ENCODE data around the gene FBXL4. TPM values are rescaled to one million over a fixed set of nuclear protein-coding genes. Genes with fewer than 3 reads are reported as not detected.

The FBXL4 gene
- total RNA-seq, 4 donors from 2014 or later = 33.1 to 49.9 (median 42.8) TPM

DNA sequence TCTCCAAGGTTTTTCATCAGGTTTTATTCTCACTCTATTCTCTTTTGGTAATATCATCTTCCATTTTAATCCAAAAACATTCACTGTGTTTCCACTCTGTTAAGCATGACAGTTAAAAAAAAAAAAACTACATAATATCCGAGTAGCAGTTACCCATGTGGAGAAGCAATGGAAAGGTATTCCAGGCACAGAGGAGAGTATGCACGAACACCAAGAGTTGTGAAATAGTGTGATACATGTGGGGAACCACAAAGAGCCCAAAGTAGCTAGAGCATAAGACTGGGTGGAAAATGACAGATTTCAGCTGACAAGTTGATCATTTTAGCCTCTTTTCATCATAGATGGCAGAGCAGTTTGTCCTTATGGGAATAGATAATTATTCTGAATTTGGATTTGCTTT lies 19.9 kb upstream of the FBXL4 start:
- WGBS, 2 donors = 83 to 89% methylated on average over 2 of the region's 2 CpGs
- no peaks in the 10 kb centered on the region for H3K9me3 ChIP-seq
- no peaks in the 10 kb centered on the region for H3K36me3 ChIP-seq
- no peak for TF ChIP-seq POLR2A (IDR thresholded peaks at IDR 0.05)
- TF ChIP-seq, protein P1, sequence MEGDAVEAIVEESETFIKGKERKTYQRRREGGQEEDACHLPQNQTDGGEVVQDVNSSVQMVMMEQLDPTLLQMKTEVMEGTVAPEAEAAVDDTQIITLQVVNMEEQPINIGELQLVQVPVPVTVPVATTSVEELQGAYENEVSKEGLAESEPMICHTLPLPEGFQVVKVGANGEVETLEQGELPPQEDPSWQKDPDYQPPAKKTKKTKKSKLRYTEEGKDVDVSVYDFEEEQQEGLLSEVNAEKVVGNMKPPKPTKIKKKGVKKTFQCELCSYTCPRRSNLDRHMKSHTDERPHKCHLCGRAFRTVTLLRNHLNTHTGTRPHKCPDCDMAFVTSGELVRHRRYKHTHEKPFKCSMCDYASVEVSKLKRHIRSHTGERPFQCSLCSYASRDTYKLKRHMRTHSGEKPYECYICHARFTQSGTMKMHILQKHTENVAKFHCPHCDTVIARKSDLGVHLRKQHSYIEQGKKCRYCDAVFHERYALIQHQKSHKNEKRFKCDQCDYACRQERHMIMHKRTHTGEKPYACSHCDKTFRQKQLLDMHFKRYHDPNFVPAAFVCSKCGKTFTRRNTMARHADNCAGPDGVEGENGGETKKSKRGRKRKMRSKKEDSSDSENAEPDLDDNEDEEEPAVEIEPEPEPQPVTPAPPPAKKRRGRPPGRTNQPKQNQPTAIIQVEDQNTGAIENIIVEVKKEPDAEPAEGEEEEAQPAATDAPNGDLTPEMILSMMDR (IDR thresholded peaks at IDR 0.05) = no peak
- no peak overlapping the region for H3K4me3 ChIP-seq (replicated peaks in 1 of 3)
- no peak overlapping the region for H3K27ac ChIP-seq
- DNase-seq = no peak
- no peaks in the 10 kb centered on the region for H3K4me1 ChIP-seq
- H3K27me3 ChIP-seq = no peaks in the 10 kb centered on the region
- intact Hi-C loops (cut with DNase I) = no loop called here

DNA sequence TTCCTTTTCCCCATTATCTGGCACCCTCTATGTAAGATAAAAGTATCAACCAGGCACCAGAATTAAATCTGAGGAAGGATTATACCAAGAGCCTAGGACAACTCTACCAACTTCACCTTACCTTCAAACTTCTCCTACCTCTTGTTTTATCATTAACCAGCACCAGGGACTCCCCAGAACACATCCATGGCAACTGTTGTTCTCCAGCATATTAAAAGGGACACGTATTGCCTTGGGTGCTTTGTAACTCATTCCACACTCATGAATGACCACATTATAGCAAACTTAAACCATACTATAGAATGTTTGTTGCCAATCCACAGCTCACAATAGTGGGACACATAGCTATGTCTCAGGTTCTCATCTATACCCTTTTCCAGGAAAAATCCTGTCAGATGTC lies 11.9 kb upstream of the FBXL4 start:
- H3K27me3 ChIP-seq = no peaks in the 10 kb centered on the region
- TF ChIP-seq, protein P1 (IDR thresholded peaks at IDR 0.05) = no peak
- TF ChIP-seq POLR2A (IDR thresholded peaks at IDR 0.05) = no peak
- no peak overlapping the region for H3K27ac ChIP-seq
- H3K4me3 ChIP-seq (replicated peaks in 1 of 3) = no peak overlapping the region
- no peak for DNase-seq
- 85 to 87% methylated on average over 1 of the region's 1 CpG for WGBS, 2 donors
- no peaks in the 10 kb centered on the region for H3K4me1 ChIP-seq
- H3K36me3 ChIP-seq = no peaks in the 10 kb centered on the region
- intact Hi-C loops (cut with DNase I) = no loop called here
- H3K9me3 ChIP-seq = no peaks in the 10 kb centered on the region

DNA sequence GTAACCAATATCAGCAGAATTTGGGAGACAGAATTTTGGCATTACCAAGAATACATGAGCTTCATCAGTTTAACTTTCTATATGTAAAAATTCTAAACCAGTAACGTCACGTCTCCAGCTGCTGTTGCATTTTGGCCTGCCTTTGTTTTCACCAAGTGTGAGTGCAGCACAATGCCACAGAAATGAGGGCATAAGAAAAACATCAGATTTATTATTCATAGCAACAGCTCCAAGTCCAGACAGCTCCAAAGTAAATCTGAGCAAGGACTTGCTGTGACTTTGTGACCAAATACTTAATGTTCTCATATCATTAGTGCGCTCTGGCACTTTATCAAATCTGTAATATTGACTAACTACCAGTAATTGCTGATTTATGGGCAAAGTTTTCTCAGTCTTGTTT lies 11.0 kb upstream of the FBXL4 start:
- intact Hi-C loops (cut with DNase I) = no loop called here
- Histone ChIP-seq H3K36me3 (no peaks in the 10 kb centered on the region), H3K27ac (no peak overlapping the region), H3K4me3 (replicated peaks in 1 of 3) (no peak overlapping the region), H3K9me3 (no peaks in the 10 kb centered on the region), H3K27me3 (no peaks in the 10 kb centered on the region), H3K4me1 (no peaks in the 10 kb centered on the region)
- no peak for TF ChIP-seq POLR2A (IDR thresholded peaks at IDR 0.05)
- TF ChIP-seq, protein P1 (IDR thresholded peaks at IDR 0.05) = no peak
- 87 to 89% methylated on average over 3 of the region's 3 CpGs for WGBS, 2 donors
- no peak for DNase-seq

- no peaks in the 10 kb centered on the region for H3K27me3 ChIP-seq
- intact Hi-C loops (cut with DNase I) = no loop called here
- no peak overlapping the region for H3K4me3 ChIP-seq (replicated peaks in 1 of 3)
- WGBS, 2 donors = 57 to 62% methylated on average over 3 of the region's 3 CpGs
- DNase-seq = peak; percentile 18 to 54
- H3K36me3 ChIP-seq = no peaks in the 10 kb centered on the region
- no peaks in the 10 kb centered on the region for H3K4me1 ChIP-seq
- TF ChIP-seq, protein P1 (IDR thresholded peaks at IDR 0.05) = no peak
- TF ChIP-seq POLR2A (IDR thresholded peaks at IDR 0.05) = no peak
- no peak overlapping the region for H3K27ac ChIP-seq
- H3K9me3 ChIP-seq = no peaks in the 10 kb centered on the region
Observed at GRCh38 chr6:98957450-98957849, 9.7 kb upstream of the FBXL4 start.

GRCh38 chr6:98949589-98949988 lies 1.8 kb upstream of the FBXL4 start:
- Histone ChIP-seq H3K27me3 (no peaks in the 10 kb centered on the region), H3K27ac (no peak overlapping the region), H3K9me3 (no peaks in the 10 kb centered on the region), H3K4me3 (replicated peaks in 1 of 3) (no peak overlapping the region), H3K4me1 (peaks cover 15 to 22% of the 10 kb centered on the region in 2 donors), H3K36me3 (no peaks in the 10 kb centered on the region)
- intact Hi-C loops (cut with DNase I) = no loop called here
- no peak for TF ChIP-seq POLR2A (IDR thresholded peaks at IDR 0.05)
- DNase-seq = no peak
- WGBS, 2 donors = 92% methylated on average over 2 of the region's 2 CpGs
